Measurements from ENCODE around the gene GFER.
A peak's percentile ranks its signal among the peaks of the same experiment; 100 is the strongest.
"Not testable (repeated sequence)": the region's sequence is repeated elsewhere in the genome, so short reads cannot be mapped to it uniquely, and the experiment has no call there.

The GFER gene

GRCh38 chr16:2029350-2029749 lies 45.4 kb downstream of the GFER start:
- no peak for DNase-seq

GRCh38 chr16:2030036-2030435 lies 46.0 kb downstream of the GFER start:
- DNase-seq = no peak

GRCh38 chr16:2031081-2031577 lies 47.1 kb downstream of the GFER start:
- DNase-seq = no peak

- no peak for DNase-seq
These were observed 48.5 kb downstream of the GFER start for GRCh38 chr16:2032285-2033056.

- DNase-seq = no peak
These were observed 49.3 kb downstream of the GFER start for GRCh38 chr16:2033057-2033908.

- not testable (repeated sequence) for DNase-seq
These were observed 50.1 kb downstream of the GFER start for GRCh38 chr16:2033909-2034695.

- no peak for DNase-seq
These were observed 50.9 kb downstream of the GFER start for GRCh38 chr16:2034696-2035430.

GRCh38 chr16:2035431-2036199 lies 51.6 kb downstream of the GFER start:
- peak; percentile 31 for DNase-seq

GRCh38 chr16:2036200-2036966 lies 52.4 kb downstream of the GFER start:
- no peak for DNase-seq

GRCh38 chr16:2037115-2037514 lies 53.1 kb downstream of the GFER start:
- DNase-seq = no peak

Measured in NCI-H1105 treated with DMSO at 0.1 percent for 48 hours (cell line).